GM12878 (cell line): ENCODE results near the gene CASTOR1. TPM values are rescaled to one million over a fixed set of nuclear protein-coding genes. Genes with fewer than 3 reads are reported as not detected.

Experiments
- ATAC-seq: fragments of 200-7000 bp; cut with Tn5 transposase; 3 replicates; pipeline ENCODE4 v1.9.1; 2020; ENCODE audit warnings: mild to moderate bottlenecking, moderate library complexity
- BruUV-seq: library from RNA; stranded (reverse); fragments of 400-500 nt; replicated peaks from 2 replicates; lab custom pipeline; 2021; lab: Mats Ljungman, UMichigan
- CTCF ChIA-PET: fragments of 300-600 bp; sonication (Branson Sonifier 250); formaldehyde crosslinking; extraction: SDS; loops from one replicate; lab custom pipeline; 2021; ENCODE audit warnings: inconsistent platforms; lab: Yijun Ruan, JAX
- POLR2A ChIA-PET: fragments of 350-600 bp; formaldehyde crosslinking; extraction: SDS; loops from one replicate; lab custom pipeline; 2021; ENCODE audit warnings: inconsistent platforms; lab: Charles Lee
- RAD21 ChIA-PET: fragments of 300-600 bp; sonication (Branson Sonifier 250); formaldehyde crosslinking; loops from one replicate; lab custom pipeline; 2023; ENCODE audit warnings: antibody characterized with exemption; ENCODE audit not compliant: unreplicated experiment; lab: Charles Lee
- SMC1A ChIA-PET: fragments of 300-600 bp; sonication (Branson Sonifier 250); formaldehyde crosslinking; loops from one replicate; lab custom pipeline; 2023; ENCODE audit not compliant: unreplicated experiment, uncharacterized antibody; lab: Charles Lee
- DNase-seq: peaks from one replicate; pipeline ENCODE4 v3.0.0-alpha.2; 2011; ENCODE audit warnings: low read depth, low spot score
- FAIRE-seq: peaks from 3 replicates; lab custom pipeline; 2011; peaks lifted over from hg19 to GRCh38; lab: Jason Lieb, UNC
- H2AFZ ChIP-seq: 2 replicates; pipeline ENCODE4 v1.6.0; 2011; ENCODE audit warnings: low read depth, low read length, control low read depth; ENCODE audit not compliant: control insufficient read depth
- H3K27ac ChIP-seq: 2 replicates; pipeline ENCODE4 v1.5.1; 2011; ENCODE audit warnings: control low read depth; ENCODE audit not compliant: control insufficient read depth, insufficient read depth
- H3K27me3 ChIP-seq, 2 experiments: replicated peaks in 1 of 2; 2 replicates each; pipeline versions ENCODE4 v1.6.0 to v1.6.1; 2011; ENCODE audit warnings: low read length in 1 of 2; ENCODE audit not compliant: control insufficient read depth in 2 of 2, insufficient read depth in 2 of 2
- H3K36me3 ChIP-seq, 2 experiments: 2 replicates each; pipeline ENCODE4 v1.5.1; 2011; ENCODE audit warnings: low read length in 1 of 2; ENCODE audit not compliant: control insufficient read depth in 2 of 2, insufficient read depth in 2 of 2
- H3K4me1 ChIP-seq: 2 replicates; pipeline ENCODE4 v1.6.1; 2011; ENCODE audit warnings: mild to moderate bottlenecking, low read length, moderate library complexity, mixed read lengths; ENCODE audit not compliant: control insufficient read depth, insufficient read depth
- H3K4me2 ChIP-seq: 2 replicates; pipeline ENCODE4 v1.6.0; 2011; ENCODE audit warnings: control low read depth; ENCODE audit not compliant: control insufficient read depth, insufficient read depth
- H3K4me3 ChIP-seq: fragments of 200-600 bp; sonication (generic); 2 replicates; pipeline ENCODE4 v1.5.1; 2016
- H3K79me2 ChIP-seq: 2 replicates; pipeline ENCODE4 v1.6.0; 2011; ENCODE audit warnings: low read length; ENCODE audit not compliant: control insufficient read depth, insufficient read depth
- H3K9ac ChIP-seq: 2 replicates; pipeline ENCODE4 v1.8.0; 2011; ENCODE audit warnings: low read length, control low read depth, mixed read lengths; ENCODE audit not compliant: control insufficient read depth, insufficient read depth
- H3K9me3 ChIP-seq: replicated peaks from 3 replicates; pipeline ENCODE4 v1.5.1; 2011; ENCODE audit warnings: mild to moderate bottlenecking, low read length; ENCODE audit not compliant: control insufficient read depth, insufficient read depth
- H4K20me1 ChIP-seq: 2 replicates; pipeline ENCODE4 v1.6.0; 2011; ENCODE audit not compliant: control insufficient read depth, insufficient read depth
- BACH1 ChIP-seq: fragments of 450-650 bp; IDR thresholded peaks from 2 replicates; pipeline ENCODE4 v1.6.1; 2017; ENCODE audit warnings: mild to moderate bottlenecking, borderline replicate concordance
- BRCA1 ChIP-seq: IDR thresholded peaks from 2 replicates; pipeline ENCODE4 v1.6.1; 2011; ENCODE audit warnings: low read depth, low read length, improper control_type of control experiment
- GATAD2B ChIP-seq: fragments of 450-650 bp; conservative IDR thresholded peaks from 2 replicates; pipeline ENCODE4 v1.6.1; 2017; ENCODE audit warnings: low read depth, mild to moderate bottlenecking, moderate library complexity
- IKZF2 ChIP-seq, 2 experiments: fragments of 450-650 bp; IDR thresholded peaks; 2 replicates each; pipeline ENCODE4 v1.6.1; 2017; ENCODE audit warnings: mild to moderate bottlenecking in 2 of 2, moderate library complexity in 2 of 2
- LARP7 ChIP-seq: fragments of 450-650 bp; IDR thresholded peaks from 2 replicates; pipeline ENCODE4 v1.6.1; 2017; ENCODE audit warnings: mild to moderate bottlenecking
- MTA2 ChIP-seq: fragments of 450-650 bp; IDR thresholded peaks from 2 replicates; pipeline ENCODE4 v1.6.1; 2016; ENCODE audit warnings: low read depth, mild to moderate bottlenecking, moderate library complexity
- MYC ChIP-seq: IDR thresholded peaks from 2 replicates; pipeline ENCODE4 v1.6.1; 2011; ENCODE audit warnings: mild to moderate bottlenecking, low read length, moderate library complexity, inconsistent platforms; ENCODE audit not compliant: insufficient read depth, insufficient replicate concordance, insufficient read length, severe bottlenecking
- NKRF ChIP-seq: fragments of 450-650 bp; conservative IDR thresholded peaks from 2 replicates; pipeline ENCODE4 v1.6.1; 2017; ENCODE audit warnings: mild to moderate bottlenecking, moderate library complexity
- PML ChIP-seq: IDR thresholded peaks from 2 replicates; pipeline ENCODE4 v1.6.1; 2012; ENCODE audit warnings: low read length, inconsistent platforms
- RAD51 ChIP-seq: fragments of 450-650 bp; IDR thresholded peaks from 2 replicates; pipeline ENCODE4 v1.6.1; 2016; ENCODE audit warnings: moderate library complexity, mild to moderate bottlenecking, inconsistent platforms
- RELB ChIP-seq: fragments of 450-650 bp; IDR thresholded peaks from 2 replicates; pipeline ENCODE4 v1.6.1; 2017; ENCODE audit warnings: low read depth, mild to moderate bottlenecking, moderate library complexity
- RUNX3 ChIP-seq: IDR thresholded peaks from 2 replicates; pipeline ENCODE4 v1.6.1; 2012; ENCODE audit warnings: low read length, inconsistent platforms
- STAT3 ChIP-seq: IDR thresholded peaks from 2 replicates; pipeline ENCODE4 v1.6.1; 2011; ENCODE audit warnings: low read depth, low read length, improper control_type of control experiment
- USF2 ChIP-seq: IDR thresholded peaks from 2 replicates; pipeline ENCODE4 v1.6.1; 2011; ENCODE audit warnings: low read depth, low read length, improper control_type of control experiment, borderline replicate concordance
- ZNF384 ChIP-seq: IDR thresholded peaks from 2 replicates; pipeline ENCODE4 v1.6.1; 2012; ENCODE audit warnings: low read depth, mild to moderate bottlenecking, low read length, improper control_type of control experiment, borderline replicate concordance
- ZNF592 ChIP-seq: fragments of 450-650 bp; IDR thresholded peaks from 2 replicates; pipeline ENCODE4 v1.6.1; 2017; ENCODE audit warnings: mild to moderate bottlenecking, moderate library complexity
- WGBS: methylation state at CpG from one replicate; pipeline ENCODE4 v1.1.6; 2016; ENCODE audit warnings: low lambda C conversion rate; ENCODE audit not compliant: insufficient replicate concordance, insufficient coverage; ENCODE audit errors: missing lambda C conversion rate; 5-methylcytosine and 5-hydroxymethylcytosine counted together
- in situ Hi-C: fragments of 300-500 bp; cut with MboI; formaldehyde crosslinking; loops from 9 replicates; pipeline ENCODE4 v1.14.3; 2018; ENCODE audit warnings: mixed read lengths
- intact Hi-C: fragments of 100-400 bp; cut with micrococcal nuclease; formaldehyde crosslinking; loops from one replicate; pipeline ENCODE4 v1.14.2; 2022; ENCODE audit not compliant: unreplicated experiment
- polyA plus RNA-seq, 11 experiments: library from polyadenylated mRNA; depleted of rRNA in 4 of 11; unstranded in 6 of 11; stranded (reverse) in 5 of 11; fragments of >200 nt; fragmentation: Nextera tagmentation in 4 of 11; fragmentation: Illumina TruSeq in 1 of 11; extraction: Ambion mirVana in 4 of 11; extraction: Trizol in 1 of 11; gene quantifications; 1 replicate in 1 of 11; 2 replicates in 10 of 11; pipeline versions ENCODE4 v1.2.1 to v1.2.3, GENCODE V29; 2011 to 2016; ENCODE audit warnings: inconsistent platforms in 2 of 11, missing spikeins in 2 of 11, low read depth in 1 of 11
- total RNA-seq, 4 experiments: library from RNA; depleted of rRNA in 3 of 4; stranded (reverse); fragments of >200 nt in 3 of 4; fragmentation: Illumina TruSeq in 1 of 4; extraction: Trizol in 1 of 4; gene quantifications; 2 replicates each; pipeline versions ENCODE4 v1.2.1 to v1.2.3, GENCODE V29; 2013 to 2021

CASTOR1 gene
- total and polyA plus RNA-seq, 10 of the 15 experiments (the other 5 are each of a cell fraction or from before 2014, with no cell fraction given) = 0.31 to 9.1 (median 3.3) TPM

- CTCF ChIA-PET = interaction anchor here (2.2 to 10.5 kb wide), 5 partner anchors 20 to 176 kb away, joined by 7 to 436 read pairs (median 40); partner anchors contain the start of gene RNF215
- no peaks in the 10 kb centered on the region; a peak in 1 of 4 replicates for H3K27me3 ChIP-seq
- H2AFZ ChIP-seq = no peak overlapping the region
- 51% methylated on average over 9 of the region's 9 CpGs for WGBS
- BruUV-seq = no TSS peak
- SMC1A ChIA-PET = interaction anchor here (0.9 to 4.7 kb wide), 3 partner anchors 21 to 177 kb away, joined by 3 to 41 read pairs (median 5); no protein-coding TSS in a partner anchor
- H3K79me2 ChIP-seq = no peaks in the 10 kb centered on the region
- H3K9me3 ChIP-seq = no peaks in the 10 kb centered on the region
- RAD21 ChIA-PET = interaction anchor here (0.8 kb wide), 1 partner anchor 200 kb away, joined by 4 read pairs; no protein-coding TSS in a partner anchor
- in situ Hi-C loops (no loop called here), intact Hi-C loops (loop anchor here (10.0 kb wide), 1 partner anchor 201 kb away; no protein-coding TSS in a partner anchor)
- no peak overlapping the region for H3K4me2 ChIP-seq
- ATAC-seq = no peak
- H3K4me3 ChIP-seq = no peak overlapping the region
- FAIRE-seq = no peak
- no peaks in the 10 kb centered on the region for H4K20me1 ChIP-seq
- DNase-seq = no peak
- POLR2A ChIA-PET = no interaction called here
- no peak overlapping the region for H3K27ac ChIP-seq
- TF ChIP-seq RUNX3 (no peak), MYC (no peak), RELB (no peak), LARP7 (no peak), MTA2 (no peak), STAT3 (no peak), BACH1 (no peak), NKRF (no peak), IKZF2 (IDR thresholded peaks at IDR 0.05) (no peak), PML (no peak), BRCA1 (no peak), GATAD2B (no peak), ZNF592 (no peak), ZNF384 (no peak), USF2 (no peak), RAD51 (no peak)
- H3K9ac ChIP-seq = no peak overlapping the region
- H3K4me1 ChIP-seq = peaks cover 10% of the 10 kb centered on the region; the same call in 1 of the 2 replicates
- no peaks in the 10 kb centered on the region for H3K36me3 ChIP-seq
Observed at GRCh38 chr22:30284172-30284571, 5.1 kb downstream of the CASTOR1 start.
